ENCODE results near the gene CLEC16A.

Gene CLEC16A

DNA sequence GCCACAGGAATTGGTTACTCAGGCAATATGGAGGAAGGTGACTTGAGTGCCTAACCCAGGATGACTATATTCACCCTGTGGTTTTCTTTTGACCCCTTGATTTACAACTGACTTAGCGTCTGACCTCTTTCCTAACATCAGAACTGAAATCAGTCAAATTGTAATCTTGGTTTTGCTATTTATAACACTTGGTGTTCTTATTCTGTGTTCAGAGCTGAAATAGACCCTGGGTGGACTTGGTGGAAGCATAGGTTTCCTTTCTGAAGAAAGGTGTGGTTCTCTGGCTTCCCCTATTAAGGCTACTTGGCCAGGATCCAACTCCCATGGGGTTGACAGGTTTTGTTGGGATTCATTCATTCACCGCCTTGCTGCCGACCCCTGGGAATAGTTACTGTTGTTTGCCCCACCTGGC, 80.8 kb downstream of the CLEC16A start:
- H3K27me3 ChIP-seq (ENCODE audit: insufficient read depth, low read length), result no peaks in the 10 kb centered on the region
- no peak overlapping the region for H3K4me3 ChIP-seq (ENCODE audit: low read length)
- no peaks in the 10 kb centered on the region for H3K9me3 ChIP-seq (ENCODE audit: insufficient read depth, low read depth, low read length)
- H3K36me3 ChIP-seq (ENCODE audit: insufficient read depth, low read depth, low read length), result peaks cover 8% of the 10 kb centered on the region; the same call in 1 of the 2 replicates
- H3K4me1 ChIP-seq (ENCODE audit: insufficient read depth, low read length), result no peaks in the 10 kb centered on the region
- H3K9ac ChIP-seq (ENCODE audit: low read depth, low read length), result no peak overlapping the region
- H3K27ac ChIP-seq (ENCODE audit: low read length), result no peak overlapping the region

GRCh38 chr16:11029948-11030347, 85.6 kb downstream of the CLEC16A start:
- no peaks in the 10 kb centered on the region for H3K4me1 ChIP-seq (ENCODE audit: insufficient read depth, low read length)
- no peak overlapping the region for H3K4me3 ChIP-seq (ENCODE audit: low read length)
- no peak overlapping the region for H3K27ac ChIP-seq (ENCODE audit: low read length)
- H3K27me3 ChIP-seq (ENCODE audit: insufficient read depth, low read length), result no peaks in the 10 kb centered on the region
- peaks cover 8% of the 10 kb centered on the region; the same call in 1 of the 2 replicates for H3K36me3 ChIP-seq (ENCODE audit: insufficient read depth, low read depth, low read length)
- H3K9me3 ChIP-seq (ENCODE audit: insufficient read depth, low read depth, low read length), result no peaks in the 10 kb centered on the region
- no peak overlapping the region for H3K9ac ChIP-seq (ENCODE audit: low read depth, low read length)

DNA sequence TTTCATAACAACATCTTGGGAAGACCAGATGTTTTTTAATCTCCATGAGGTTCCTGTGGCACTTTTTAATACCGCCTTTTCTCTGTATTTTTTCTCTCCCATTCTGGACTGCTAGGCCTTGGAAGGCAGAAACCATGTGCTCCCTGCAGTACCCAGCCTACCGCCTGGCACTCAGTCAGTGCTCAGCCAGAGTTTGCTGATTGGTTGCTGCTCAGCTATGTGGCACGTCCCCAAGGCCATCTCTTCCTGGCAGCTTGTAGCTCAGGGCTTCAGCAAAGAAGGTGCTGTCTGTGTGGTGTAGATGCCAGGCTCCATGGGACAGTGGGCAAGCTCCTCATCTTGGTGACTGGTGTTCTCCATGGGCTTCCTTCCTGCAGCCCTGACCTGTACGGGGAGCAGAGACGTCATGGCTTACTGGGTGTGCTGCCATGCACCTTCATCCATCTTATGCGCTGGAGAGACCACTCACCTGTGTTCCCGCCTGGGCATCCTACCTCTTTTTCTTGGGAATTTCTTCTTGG, 86.7 kb downstream of the CLEC16A start:
- Histone ChIP-seq H3K9me3 (ENCODE audit: insufficient read depth, low read depth, low read length) (no peaks in the 10 kb centered on the region), H3K27me3 (ENCODE audit: insufficient read depth, low read length) (no peaks in the 10 kb centered on the region), H3K36me3 (ENCODE audit: insufficient read depth, low read depth, low read length) (peaks cover 2% of the 10 kb centered on the region; the same call in 1 of the 2 replicates), H3K9ac (ENCODE audit: low read depth, low read length) (no peak overlapping the region), H3K27ac (ENCODE audit: low read length) (no peak overlapping the region), H3K4me3 (ENCODE audit: low read length) (no peak overlapping the region), H3K4me1 (ENCODE audit: insufficient read depth, low read length) (no peaks in the 10 kb centered on the region)

DNA sequence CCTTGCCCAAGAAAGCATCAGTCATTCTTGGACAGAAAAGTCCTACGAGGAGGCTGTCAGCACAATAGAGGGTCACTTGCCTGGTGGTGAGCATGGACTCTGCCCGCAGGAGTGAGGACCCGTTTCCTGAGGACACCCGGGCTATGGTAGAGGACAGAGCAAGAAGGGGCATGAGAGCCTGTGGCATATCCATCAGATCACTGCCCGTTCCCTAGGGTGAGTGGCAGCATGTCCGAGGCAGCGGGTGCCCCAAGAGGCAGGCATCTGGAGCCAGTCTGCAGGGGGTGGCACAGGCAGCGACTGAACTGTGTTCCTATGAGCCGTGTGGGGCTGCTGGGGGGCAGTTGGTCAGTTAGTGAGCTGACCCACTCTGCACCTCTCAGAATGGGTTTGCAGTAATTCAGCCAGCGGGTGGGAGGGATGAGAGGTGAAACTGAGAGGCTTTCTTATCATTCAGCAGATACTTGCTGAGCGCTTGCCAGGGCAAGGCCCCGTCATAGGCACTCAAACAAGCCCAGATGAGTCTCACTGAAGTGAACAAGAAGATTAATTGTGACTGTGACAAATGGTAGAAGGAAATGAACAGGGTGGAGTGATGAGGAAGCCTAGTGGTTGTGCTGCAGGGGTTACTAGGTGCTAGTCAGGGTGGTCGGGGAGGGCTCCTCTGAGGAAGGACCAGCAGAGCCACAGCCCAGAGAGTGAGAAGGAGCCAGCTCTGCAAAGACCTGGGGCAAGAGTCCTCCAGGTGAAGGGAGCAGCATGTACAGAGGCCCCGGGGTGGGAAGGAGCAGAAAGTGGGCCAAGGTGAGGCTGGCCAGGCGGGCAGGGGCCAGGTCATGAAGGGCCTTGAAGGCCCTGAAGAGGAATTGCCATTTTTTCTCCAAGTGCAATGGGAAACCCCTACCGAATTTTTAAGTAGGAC, 87.9 kb downstream of the CLEC16A start:
- no peaks in the 10 kb centered on the region; the same call in 1 of the 2 replicates for H3K36me3 ChIP-seq (ENCODE audit: insufficient read depth, low read depth, low read length)
- no peaks in the 10 kb centered on the region for H3K9me3 ChIP-seq (ENCODE audit: insufficient read depth, low read depth, low read length)
- no peak overlapping the region for H3K27ac ChIP-seq (ENCODE audit: low read length)
- no peak overlapping the region for H3K9ac ChIP-seq (ENCODE audit: low read depth, low read length)
- H3K27me3 ChIP-seq (ENCODE audit: insufficient read depth, low read length), result no peaks in the 10 kb centered on the region
- no peaks in the 10 kb centered on the region for H3K4me1 ChIP-seq (ENCODE audit: insufficient read depth, low read length)
- H3K4me3 ChIP-seq (ENCODE audit: low read length), result no peak overlapping the region

- H3K4me3 ChIP-seq (ENCODE audit: low read length), result no peak overlapping the region
- H3K4me1 ChIP-seq (ENCODE audit: insufficient read depth, low read length), result no peaks in the 10 kb centered on the region
- no peaks in the 10 kb centered on the region; the same call in 1 of the 2 replicates for H3K36me3 ChIP-seq (ENCODE audit: insufficient read depth, low read depth, low read length)
- H3K9me3 ChIP-seq (ENCODE audit: insufficient read depth, low read depth, low read length), result no peaks in the 10 kb centered on the region
- H3K9ac ChIP-seq (ENCODE audit: low read depth, low read length), result no peak overlapping the region
- no peaks in the 10 kb centered on the region for H3K27me3 ChIP-seq (ENCODE audit: insufficient read depth, low read length)
- no peak overlapping the region for H3K27ac ChIP-seq (ENCODE audit: low read length)
Measured at GRCh38 chr16:11032922-11033291, 88.5 kb downstream of the CLEC16A start.

DNA sequence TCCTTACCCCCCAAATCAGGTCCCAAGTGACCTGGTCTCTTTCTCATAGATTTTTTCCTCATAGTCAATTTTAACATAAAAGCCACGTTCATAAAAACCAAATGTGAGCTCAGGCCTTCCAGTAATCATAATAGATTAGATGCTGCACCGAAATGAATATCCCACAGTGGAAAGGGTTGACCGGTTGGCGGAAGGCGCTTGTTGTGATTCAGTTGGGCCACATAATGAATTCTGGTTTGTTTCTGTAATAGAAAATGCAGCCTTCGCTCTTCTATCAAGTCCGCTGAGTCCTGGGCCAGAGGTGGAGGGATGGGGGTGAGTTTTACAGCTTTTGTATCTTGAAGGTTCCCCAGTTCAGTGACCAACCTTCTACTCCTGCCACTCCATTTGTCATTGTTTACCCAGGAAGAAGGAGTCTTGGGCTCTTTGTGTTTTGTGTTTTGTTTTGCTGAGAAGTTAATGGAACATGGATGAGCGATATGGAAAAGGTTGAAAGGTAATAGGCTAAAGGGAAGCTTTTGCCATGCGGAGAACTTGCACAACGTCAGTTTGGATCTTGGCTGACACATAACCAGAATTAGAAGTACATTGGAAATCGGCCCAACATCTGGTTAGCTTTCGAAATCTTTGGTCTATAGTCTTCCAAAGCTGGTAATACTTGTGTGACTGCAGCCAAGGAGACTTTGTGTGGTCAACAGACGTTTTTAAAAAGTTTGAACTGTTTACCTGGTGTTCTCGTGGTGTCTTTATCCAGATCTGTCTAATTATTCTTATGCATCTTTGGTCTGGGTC, 89.5 kb downstream of the CLEC16A start:
- Histone ChIP-seq H3K9me3 (ENCODE audit: insufficient read depth, low read depth, low read length) (no peaks in the 10 kb centered on the region), H3K27ac (ENCODE audit: low read length) (no peak overlapping the region), H3K9ac (ENCODE audit: low read depth, low read length) (no peak overlapping the region), H3K36me3 (ENCODE audit: insufficient read depth, low read depth, low read length) (no peaks in the 10 kb centered on the region; the same call in 1 of the 2 replicates), H3K4me1 (ENCODE audit: insufficient read depth, low read length) (no peaks in the 10 kb centered on the region), H3K4me3 (ENCODE audit: low read length) (no peak overlapping the region), H3K27me3 (ENCODE audit: insufficient read depth, low read length) (no peaks in the 10 kb centered on the region)

DNA sequence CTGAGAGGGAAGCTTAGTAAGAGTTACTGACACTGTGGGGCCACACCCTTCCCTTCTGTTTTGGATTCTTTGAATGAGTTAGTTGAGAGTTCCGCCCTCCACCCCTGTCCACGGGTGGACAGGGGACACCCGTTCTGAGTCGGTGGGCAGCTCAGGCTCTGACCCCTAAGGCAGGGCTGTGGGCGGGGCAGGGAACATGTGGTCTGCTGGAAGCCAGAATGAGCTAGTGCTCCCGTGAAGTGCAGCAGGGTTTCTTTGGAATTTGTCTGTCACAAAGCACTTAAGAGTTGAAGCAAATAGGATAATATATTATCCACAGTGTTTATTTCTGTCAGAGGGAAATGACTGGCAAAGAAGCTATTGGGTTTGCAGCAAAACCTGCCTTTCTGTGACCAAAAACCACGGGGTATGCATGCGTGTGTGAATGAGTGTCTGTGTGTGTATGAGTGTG, 90.1 kb downstream of the CLEC16A start:
- Histone ChIP-seq H3K27ac (ENCODE audit: low read length) (no peak overlapping the region), H3K9ac (ENCODE audit: low read depth, low read length) (no peak overlapping the region), H3K36me3 (ENCODE audit: insufficient read depth, low read depth, low read length) (no peaks in the 10 kb centered on the region; the same call in 1 of the 2 replicates), H3K27me3 (ENCODE audit: insufficient read depth, low read length) (no peaks in the 10 kb centered on the region), H3K9me3 (ENCODE audit: insufficient read depth, low read depth, low read length) (no peaks in the 10 kb centered on the region), H3K4me1 (ENCODE audit: insufficient read depth, low read length) (no peaks in the 10 kb centered on the region), H3K4me3 (ENCODE audit: low read length) (no peak overlapping the region)

DNA sequence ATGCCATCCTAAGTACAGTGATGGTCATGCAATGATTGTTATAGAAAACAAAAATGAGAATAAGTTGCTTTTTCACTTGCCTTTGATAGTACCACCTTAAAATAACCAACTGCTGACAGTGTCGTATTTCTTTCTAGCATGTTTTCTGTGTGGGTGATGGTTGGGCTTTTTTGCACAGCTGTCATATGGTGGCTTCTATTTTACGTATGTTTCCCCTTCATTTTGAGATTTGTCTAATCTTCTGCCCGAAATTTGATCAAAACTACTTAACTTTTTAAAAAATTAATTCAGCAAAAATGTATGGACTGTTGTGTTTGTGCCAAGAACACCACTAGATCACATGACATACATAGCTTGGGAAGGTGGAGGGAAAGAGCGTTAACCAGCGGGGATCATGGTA, 90.7 kb downstream of the CLEC16A start:
- Histone ChIP-seq H3K36me3 (ENCODE audit: insufficient read depth, low read depth, low read length) (no peaks in the 10 kb centered on the region), H3K4me3 (ENCODE audit: low read length) (no peak overlapping the region), H3K27ac (ENCODE audit: low read length) (no peak overlapping the region), H3K9me3 (ENCODE audit: insufficient read depth, low read depth, low read length) (no peaks in the 10 kb centered on the region), H3K4me1 (ENCODE audit: insufficient read depth, low read length) (no peaks in the 10 kb centered on the region), H3K9ac (ENCODE audit: low read depth, low read length) (no peak overlapping the region), H3K27me3 (ENCODE audit: insufficient read depth, low read length) (no peaks in the 10 kb centered on the region)

DNA sequence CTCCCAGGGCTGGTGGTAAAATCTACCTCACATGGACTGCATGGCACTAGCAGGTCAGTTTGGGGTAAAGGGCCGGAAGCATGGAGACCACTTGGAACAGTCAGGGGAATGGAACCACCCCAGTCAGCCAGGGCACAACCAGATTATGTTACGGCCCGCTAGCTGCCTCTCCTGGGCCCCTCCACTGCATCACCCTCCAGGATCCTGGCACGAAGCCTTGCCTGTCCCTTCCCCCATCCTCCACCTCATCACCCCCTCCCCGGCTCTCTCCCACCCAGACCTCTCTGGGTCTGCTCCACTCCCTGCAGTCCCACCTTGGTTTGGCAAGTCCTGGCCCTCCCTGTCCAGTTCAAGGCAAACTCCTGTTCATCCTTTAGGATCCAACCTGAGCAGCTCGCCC, 91.7 kb downstream of the CLEC16A start:
- Histone ChIP-seq H3K36me3 (ENCODE audit: insufficient read depth, low read depth, low read length) (peaks cover 7% of the 10 kb centered on the region; the same call in 1 of the 2 replicates), H3K4me1 (ENCODE audit: insufficient read depth, low read length) (no peaks in the 10 kb centered on the region), H3K9ac (ENCODE audit: low read depth, low read length) (no peak overlapping the region)

GRCh38 chr16:11036868-11037410, 92.6 kb downstream of the CLEC16A start:
- no peaks in the 10 kb centered on the region for H3K9me3 ChIP-seq (ENCODE audit: insufficient read depth, low read depth, low read length)
- no peaks in the 10 kb centered on the region for H3K4me1 ChIP-seq (ENCODE audit: insufficient read depth, low read length)
- H3K27ac ChIP-seq (ENCODE audit: low read length), result no peak overlapping the region
- no peaks in the 10 kb centered on the region for H3K27me3 ChIP-seq (ENCODE audit: insufficient read depth, low read length)
- H3K4me3 ChIP-seq (ENCODE audit: low read length), result no peak overlapping the region
- no peak overlapping the region for H3K9ac ChIP-seq (ENCODE audit: low read depth, low read length)
- peaks cover 10% of the 10 kb centered on the region; the same call in 1 of the 2 replicates for H3K36me3 ChIP-seq (ENCODE audit: insufficient read depth, low read depth, low read length)

More for the DNA sequence above, 91.7 kb downstream of the CLEC16A start:
- Histone ChIP-seq H3K27me3 (ENCODE audit: insufficient read depth, low read length) (no peaks in the 10 kb centered on the region), H3K4me3 (ENCODE audit: low read length) (no peak overlapping the region), H3K9me3 (ENCODE audit: insufficient read depth, low read depth, low read length) (no peaks in the 10 kb centered on the region), H3K27ac (ENCODE audit: low read length) (no peak overlapping the region)

DNA sequence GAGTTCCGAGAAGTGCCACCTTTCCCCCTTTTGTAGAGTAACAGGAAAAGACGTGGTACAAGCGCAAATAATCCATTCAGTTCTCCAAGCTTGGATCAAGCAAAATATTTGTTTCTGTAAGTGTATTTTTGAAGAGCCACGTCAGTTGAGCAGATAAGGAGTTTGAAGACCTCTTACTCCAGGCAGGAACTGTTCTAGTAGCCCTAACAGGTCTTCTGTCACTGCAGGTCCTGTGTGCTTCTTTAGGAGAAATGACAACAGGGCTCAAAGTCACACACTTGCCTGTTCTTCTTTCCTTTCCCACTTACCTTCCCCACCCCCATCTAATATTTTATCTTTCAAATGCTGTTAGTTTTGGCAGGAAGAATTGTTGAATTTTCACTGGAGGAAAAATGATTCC, 93.9 kb downstream of the CLEC16A start:
- H3K9ac ChIP-seq (ENCODE audit: low read depth, low read length), result no peak overlapping the region
- no peak overlapping the region for H3K4me3 ChIP-seq (ENCODE audit: low read length)
- H3K9me3 ChIP-seq (ENCODE audit: insufficient read depth, low read depth, low read length), result no peaks in the 10 kb centered on the region
- H3K4me1 ChIP-seq (ENCODE audit: insufficient read depth, low read length), result no peaks in the 10 kb centered on the region
- no peaks in the 10 kb centered on the region for H3K27me3 ChIP-seq (ENCODE audit: insufficient read depth, low read length)
- H3K27ac ChIP-seq (ENCODE audit: low read length), result no peak overlapping the region
- H3K36me3 ChIP-seq (ENCODE audit: insufficient read depth, low read depth, low read length), result peaks cover 16% of the 10 kb centered on the region; the same call in 1 of the 2 replicates
